ENCODE measurements around the gene LY6G5C. TPM values are rescaled to one million over a fixed set of nuclear protein-coding genes. Genes with fewer than 3 reads are reported as not detected.

The LY6G5C gene
- total and polyA plus RNA-seq, 9 of the 15 experiments (the other 6 are each of a cell fraction or from before 2014, with no cell fraction given), result 0.10 to 0.67 (median 0.46) TPM; not detected in 4

GRCh38 chr6:31717499-31718222 is 36.8 kb upstream of the LY6G5C start (continued):
- TF ChIP-seq USF2 (CRISPR knock-in tag; IDR thresholded peaks at IDR 0.05) (no peak), ZNF384 (IDR thresholded peaks at IDR 0.05; ENCODE audit: low read depth, low read length) (no peak), MBD1 (CRISPR knock-in tag; IDR thresholded peaks at IDR 0.05) (no peak), SMARCC2 (IDR thresholded peaks at IDR 0.05; ENCODE audit: low read depth) (peak; percentile 93), CBX5 (IDR thresholded peaks at IDR 0.05; ENCODE audit: borderline replicate concordance, low read depth) (no peak), PTRF (tag; IDR thresholded peaks at IDR 0.05) (no peak), YY1 (IDR thresholded peaks at IDR 0.05; ENCODE audit: borderline replicate concordance in 1 of 3, control insufficient read depth in 1 of 3, extremely low read depth in 1 of 3, insufficient read depth in 3 of 3, insufficient read length in 1 of 3, insufficient replicate concordance in 2 of 3, low read depth in 1 of 3, low read length in 2 of 3) (peak in 1 of 3 experiments; percentile 76), ZNF23 (CRISPR knock-in tag; IDR thresholded peaks at IDR 0.05) (no peak), JUND (IDR thresholded peaks at IDR 0.05; ENCODE audit: borderline replicate concordance, low read depth, low read length) (peak; percentile 40; the same call in 1 of the 2 replicates), JUND (tag; IDR thresholded peaks at IDR 0.05; ENCODE audit: borderline replicate concordance, low read depth, low read length) (no peak; the same call in 2 of the 3 replicates), SMARCA4 (IDR thresholded peaks at IDR 0.05) (peak; percentile 93), ID3 (CRISPR knock-in tag; IDR thresholded peaks at IDR 0.05) (no peak), ID3 (tag; IDR thresholded peaks at IDR 0.05) (0 out of 2 replicates have a peak, but pooled peaks have one; percentile 14), HCFC1 (IDR thresholded peaks at IDR 0.05; ENCODE audit: low read depth, low read length) (peak; percentile 49; the same call in 1 of the 2 replicates), ESRRB (CRISPR knock-in tag; IDR thresholded peaks at IDR 0.05; ENCODE audit: borderline replicate concordance) (no peak), PKNOX1 (IDR thresholded peaks at IDR 0.05) (peak; percentile 34; the same call in 1 of the 2 replicates), ZEB2 (IDR thresholded peaks at IDR 0.05) (peak; percentile 83), CTBP1 (IDR thresholded peaks at IDR 0.05; ENCODE audit: borderline replicate concordance) (peak; percentile 84), SRSF9 (IDR thresholded peaks at IDR 0.05; ENCODE audit: borderline replicate concordance, low read depth, low read length) (no peak), GATAD2B (IDR thresholded peaks at IDR 0.05; ENCODE audit: borderline replicate concordance) (no peak), ERF (CRISPR knock-in tag; IDR thresholded peaks at IDR 0.05) (no peak), HDAC6 (IDR thresholded peaks at IDR 0.05; ENCODE audit: low read depth, low read length) (no peak), ESRRA (IDR thresholded peaks at IDR 0.05; ENCODE audit: borderline replicate concordance, low read depth) (peak; percentile 96), PHF20 (IDR thresholded peaks at IDR 0.05; ENCODE audit: partially characterized antibody) (peak; percentile 60), TCF15 (CRISPR knock-in tag; IDR thresholded peaks at IDR 0.05) (no peak)
